Stimulated activated naive CD8-positive, alpha-beta T cell treated with anti-CD3 and anti-CD28 coated beads, Interleukin-15, Interleukin-2, amounts not matched to agents 100 ng/mL and 50 ng/mL, for 24 hours (primary cell): Measurements from ENCODE around the gene ATP2C2.

Experiments used
- H3K27ac Mint-ChIP-seq: one replicate; pipeline ENCODE4 v1.8.0; 2021; ENCODE audit warnings: mild to moderate bottlenecking, mixed read lengths
- H3K27me3 Mint-ChIP-seq: one replicate; pipeline ENCODE4 v1.8.0; 2021; ENCODE audit warnings: mixed read lengths
- H3K36me3 Mint-ChIP-seq: one replicate; pipeline ENCODE4 v1.8.0; 2021; ENCODE audit warnings: low read depth, mixed read lengths
- H3K4me1 Mint-ChIP-seq: one replicate; pipeline ENCODE4 v1.8.0; 2021; ENCODE audit warnings: low read depth, mixed read lengths
- H3K4me3 Mint-ChIP-seq: one replicate; pipeline ENCODE4 v1.8.0; 2021; ENCODE audit warnings: mild to moderate bottlenecking, mixed read lengths
- H3K9me3 Mint-ChIP-seq: one replicate; pipeline ENCODE4 v1.8.0; 2021; ENCODE audit warnings: mixed read lengths

Gene ATP2C2

GRCh38 chr16:84368308-84368996, at the start of gene ATP2C2:
Gene ATP2C2, plus strand, starts transcription at chr16:84368538. Its CDS starts 78 bp downstream, at chr16:84368616.
- Mint-ChIP-seq H3K27ac (no peak within 1 kb of the TSS), H3K9me3 (no peaks in the 10 kb centered on the region), H3K4me1 (peaks cover 10% of the 10 kb centered on the region), H3K27me3 (peaks cover 62% of the 10 kb centered on the region), H3K36me3 (no peaks in the 10 kb centered on the region), H3K4me3 (no peak within 1 kb of the TSS)

GRCh38 chr16:84319146-84319760, 49.1 kb upstream of the ATP2C2 start:
- Mint-ChIP-seq H3K27me3 (peaks cover 11% of the 10 kb centered on the region), H3K4me1 (no peaks in the 10 kb centered on the region), H3K4me3 (no peak overlapping the region), H3K9me3 (no peaks in the 10 kb centered on the region), H3K27ac (no peak overlapping the region), H3K36me3 (no peaks in the 10 kb centered on the region)

GRCh38 chr16:84320511-84320910, 47.8 kb upstream of the ATP2C2 start:
- no peak overlapping the region for H3K4me3 Mint-ChIP-seq
- H3K4me1 Mint-ChIP-seq, result no peaks in the 10 kb centered on the region
- H3K36me3 Mint-ChIP-seq, result no peaks in the 10 kb centered on the region
- no peak overlapping the region for H3K27ac Mint-ChIP-seq
- H3K9me3 Mint-ChIP-seq, result no peaks in the 10 kb centered on the region
- H3K27me3 Mint-ChIP-seq, result no peaks in the 10 kb centered on the region

- no peak overlapping the region for H3K27ac Mint-ChIP-seq
- H3K9me3 Mint-ChIP-seq, result no peaks in the 10 kb centered on the region
- no peaks in the 10 kb centered on the region for H3K27me3 Mint-ChIP-seq
- no peak overlapping the region for H3K4me3 Mint-ChIP-seq
- H3K4me1 Mint-ChIP-seq, result no peaks in the 10 kb centered on the region
- no peaks in the 10 kb centered on the region for H3K36me3 Mint-ChIP-seq
Measured at GRCh38 chr16:84321932-84322331, 46.4 kb upstream of the ATP2C2 start.

GRCh38 chr16:84322749-84323148, 45.6 kb upstream of the ATP2C2 start:
- H3K27ac Mint-ChIP-seq, result no peak overlapping the region
- no peaks in the 10 kb centered on the region for H3K36me3 Mint-ChIP-seq
- H3K27me3 Mint-ChIP-seq, result no peaks in the 10 kb centered on the region
- H3K4me1 Mint-ChIP-seq, result no peaks in the 10 kb centered on the region
- H3K4me3 Mint-ChIP-seq, result no peak overlapping the region
- no peaks in the 10 kb centered on the region for H3K9me3 Mint-ChIP-seq

- no peak overlapping the region for H3K27ac Mint-ChIP-seq
- no peaks in the 10 kb centered on the region for H3K9me3 Mint-ChIP-seq
- H3K4me3 Mint-ChIP-seq, result no peak overlapping the region
- H3K36me3 Mint-ChIP-seq, result no peaks in the 10 kb centered on the region
- H3K27me3 Mint-ChIP-seq, result no peaks in the 10 kb centered on the region
- no peaks in the 10 kb centered on the region for H3K4me1 Mint-ChIP-seq
Measured at GRCh38 chr16:84323606-84324005, 44.7 kb upstream of the ATP2C2 start.

- Mint-ChIP-seq H3K27me3 (no peaks in the 10 kb centered on the region), H3K4me3 (no peak overlapping the region), H3K36me3 (no peaks in the 10 kb centered on the region), H3K4me1 (no peaks in the 10 kb centered on the region), H3K9me3 (no peaks in the 10 kb centered on the region), H3K27ac (no peak overlapping the region)
Measured at GRCh38 chr16:84324434-84325262, 43.7 kb upstream of the ATP2C2 start.

- Mint-ChIP-seq H3K4me3 (no peak overlapping the region), H3K4me1 (no peaks in the 10 kb centered on the region), H3K27ac (no peak overlapping the region), H3K36me3 (no peaks in the 10 kb centered on the region), H3K9me3 (no peaks in the 10 kb centered on the region), H3K27me3 (no peaks in the 10 kb centered on the region)
Measured at GRCh38 chr16:84326545-84326944, 41.8 kb upstream of the ATP2C2 start.

GRCh38 chr16:84327926-84328505, 40.3 kb upstream of the ATP2C2 start:
- Mint-ChIP-seq H3K36me3 (no peaks in the 10 kb centered on the region), H3K9me3 (no peaks in the 10 kb centered on the region), H3K4me3 (no peak overlapping the region), H3K27ac (no peak overlapping the region), H3K4me1 (no peaks in the 10 kb centered on the region), H3K27me3 (no peaks in the 10 kb centered on the region)

- H3K27me3 Mint-ChIP-seq, result no peaks in the 10 kb centered on the region
- H3K27ac Mint-ChIP-seq, result no peak overlapping the region
- no peaks in the 10 kb centered on the region for H3K36me3 Mint-ChIP-seq
- H3K4me1 Mint-ChIP-seq, result no peaks in the 10 kb centered on the region
- no peaks in the 10 kb centered on the region for H3K9me3 Mint-ChIP-seq
- H3K4me3 Mint-ChIP-seq, result no peak overlapping the region
Measured at GRCh38 chr16:84329016-84329415, 39.3 kb upstream of the ATP2C2 start.

GRCh38 chr16:84329843-84330684, 38.3 kb upstream of the ATP2C2 start:
- Mint-ChIP-seq H3K27me3 (no peaks in the 10 kb centered on the region), H3K4me1 (no peaks in the 10 kb centered on the region), H3K36me3 (no peaks in the 10 kb centered on the region), H3K4me3 (no peak overlapping the region), H3K9me3 (no peaks in the 10 kb centered on the region), H3K27ac (no peak overlapping the region)

- Mint-ChIP-seq H3K27ac (no peak overlapping the region), H3K9me3 (no peaks in the 10 kb centered on the region), H3K27me3 (no peaks in the 10 kb centered on the region), H3K4me3 (no peak overlapping the region), H3K4me1 (no peaks in the 10 kb centered on the region), H3K36me3 (no peaks in the 10 kb centered on the region)
Measured at GRCh38 chr16:84330685-84331050, 37.7 kb upstream of the ATP2C2 start.

- H3K4me1 Mint-ChIP-seq, result no peaks in the 10 kb centered on the region
- no peaks in the 10 kb centered on the region for H3K9me3 Mint-ChIP-seq
- H3K36me3 Mint-ChIP-seq, result no peaks in the 10 kb centered on the region
- H3K27me3 Mint-ChIP-seq, result no peaks in the 10 kb centered on the region
- H3K27ac Mint-ChIP-seq, result no peak overlapping the region
- H3K4me3 Mint-ChIP-seq, result no peak overlapping the region
Measured at GRCh38 chr16:84331998-84332780, 36.1 kb upstream of the ATP2C2 start.
